Measurements from ENCODE around the gene KHDC3L.

The KHDC3L gene, protein sequence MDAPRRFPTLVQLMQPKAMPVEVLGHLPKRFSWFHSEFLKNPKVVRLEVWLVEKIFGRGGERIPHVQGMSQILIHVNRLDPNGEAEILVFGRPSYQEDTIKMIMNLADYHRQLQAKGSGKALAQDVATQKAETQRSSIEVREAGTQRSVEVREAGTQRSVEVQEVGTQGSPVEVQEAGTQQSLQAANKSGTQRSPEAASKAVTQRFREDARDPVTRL

GRCh38 chr6:73362358-73362757 is at the start of gene KHDC3L:
Gene KHDC3L, plus strand, starts transcription at chr6:73362658. Its CDS starts 72 bp downstream, at chr6:73362730.
- DNase-seq (ENCODE audit: low spot score): no peak

GRCh38 chr6:73314577-73315492 is 47.6 kb upstream of the KHDC3L start:
- no peak for DNase-seq (ENCODE audit: low spot score)

- no peak for DNase-seq (ENCODE audit: low spot score)
Measured at GRCh38 chr6:73323323-73323722, 39.1 kb upstream of the KHDC3L start.

DNA sequence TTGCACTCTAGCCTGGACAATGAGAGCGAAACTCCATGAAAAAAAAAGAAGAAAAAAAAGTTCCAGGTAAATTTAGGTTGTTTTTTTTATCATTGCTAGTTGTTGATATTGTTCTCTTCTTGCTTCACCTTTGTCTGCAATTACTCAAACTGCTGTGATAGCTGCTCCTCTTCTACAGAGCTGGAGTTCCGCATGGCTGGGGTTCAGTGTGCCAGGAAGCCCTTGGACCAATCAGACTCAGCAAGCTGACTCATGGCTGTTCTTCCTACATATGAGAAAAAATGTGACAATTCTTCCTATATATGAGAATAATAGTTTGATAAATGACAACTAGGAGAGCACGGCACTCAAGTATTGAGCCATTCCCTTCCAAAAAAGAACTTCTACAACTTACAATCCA is 36.8 kb upstream of the KHDC3L start:
- no peak for DNase-seq (ENCODE audit: low spot score)

GRCh38 chr6:73328790-73329189 is 33.7 kb upstream of the KHDC3L start:
- DNase-seq (ENCODE audit: low spot score): no peak

GRCh38 chr6:73329201-73329600 is 33.3 kb upstream of the KHDC3L start:
- DNase-seq (ENCODE audit: low spot score): no peak

- no peak for DNase-seq (ENCODE audit: low spot score)
Measured at GRCh38 chr6:73339340-73339739, 23.1 kb upstream of the KHDC3L start.

DNA sequence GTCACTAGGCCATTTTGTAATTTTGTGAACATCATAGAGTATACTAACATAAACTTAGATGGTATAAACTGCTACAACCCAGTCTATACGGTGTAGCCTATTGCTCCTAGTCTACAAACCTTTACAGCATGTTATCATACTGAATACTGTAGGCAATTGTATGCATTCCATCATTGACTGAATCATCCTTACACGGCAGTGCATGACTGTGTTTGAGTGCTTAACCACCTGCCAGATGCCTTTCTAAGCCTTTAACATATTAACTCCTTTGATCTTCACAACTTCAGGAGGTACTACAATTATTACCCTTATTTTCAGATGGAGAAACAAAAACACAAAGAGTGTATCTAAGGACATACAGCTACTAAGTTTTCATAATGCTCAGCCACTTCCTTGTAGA is 22.4 kb upstream of the KHDC3L start:
- DNase-seq (ENCODE audit: low spot score): no peak

- no peak for DNase-seq (ENCODE audit: low spot score)
Measured at GRCh38 chr6:73341335-73341734, 21.1 kb upstream of the KHDC3L start.

DNA sequence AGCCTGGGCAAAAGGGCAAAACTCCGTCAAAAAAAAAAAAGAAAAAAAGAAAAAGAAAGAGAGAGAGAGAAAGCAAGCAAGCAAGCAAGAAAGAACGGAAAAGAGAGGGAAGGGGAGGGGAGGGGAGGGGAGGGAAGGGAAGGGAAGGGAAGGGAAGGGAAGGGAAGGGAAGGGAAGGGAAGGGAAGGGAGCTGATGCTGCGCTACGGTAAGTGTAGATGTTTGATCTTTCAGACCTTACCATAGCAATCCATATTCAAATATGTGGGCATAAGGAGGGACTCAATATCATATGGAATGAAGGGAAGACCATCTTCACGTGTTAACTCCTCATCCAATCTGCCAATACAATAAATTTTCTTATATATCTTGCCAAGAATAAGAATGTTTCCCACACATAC is 20.3 kb upstream of the KHDC3L start:
- no peak for DNase-seq (ENCODE audit: low spot score)

- no peak for DNase-seq (ENCODE audit: low spot score)
Measured at GRCh38 chr6:73343164-73343563, 19.3 kb upstream of the KHDC3L start.

DNA sequence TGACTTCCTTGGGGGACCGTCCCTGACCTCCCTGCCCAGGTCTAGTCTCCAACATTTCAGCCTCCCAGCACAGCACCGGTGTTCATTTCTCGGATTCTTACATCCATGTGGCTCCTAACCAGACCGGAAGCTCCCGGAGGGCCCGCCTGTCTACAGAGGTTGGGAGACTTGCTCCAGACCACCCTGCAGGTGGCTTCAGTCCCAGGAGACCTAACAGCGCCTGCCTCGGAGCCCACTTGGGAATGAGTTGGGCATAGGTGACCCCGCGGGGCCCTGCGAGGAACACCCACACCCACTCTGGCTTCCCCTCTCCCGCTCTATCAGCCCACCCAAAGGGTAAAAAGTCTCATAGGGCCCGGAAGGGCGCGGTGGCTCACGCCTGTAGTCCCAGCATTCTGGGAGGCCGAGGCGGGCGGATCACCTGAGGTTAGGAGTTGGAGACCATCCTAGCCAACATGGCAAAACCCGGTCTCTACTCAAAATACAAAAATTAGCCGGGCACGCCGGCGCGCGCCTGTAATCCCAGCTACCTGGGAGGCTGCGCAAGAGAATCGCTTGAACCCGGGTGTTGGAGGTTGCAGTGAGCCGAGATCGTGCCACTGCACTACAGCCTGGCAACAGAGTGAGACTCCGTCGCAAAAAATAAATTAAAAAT is 13.8 kb upstream of the KHDC3L start:
- no peak for DNase-seq (ENCODE audit: low spot score)

- DNase-seq (ENCODE audit: low spot score): no peak
Measured at GRCh38 chr6:73349311-73349710, 13.1 kb upstream of the KHDC3L start.

DNA sequence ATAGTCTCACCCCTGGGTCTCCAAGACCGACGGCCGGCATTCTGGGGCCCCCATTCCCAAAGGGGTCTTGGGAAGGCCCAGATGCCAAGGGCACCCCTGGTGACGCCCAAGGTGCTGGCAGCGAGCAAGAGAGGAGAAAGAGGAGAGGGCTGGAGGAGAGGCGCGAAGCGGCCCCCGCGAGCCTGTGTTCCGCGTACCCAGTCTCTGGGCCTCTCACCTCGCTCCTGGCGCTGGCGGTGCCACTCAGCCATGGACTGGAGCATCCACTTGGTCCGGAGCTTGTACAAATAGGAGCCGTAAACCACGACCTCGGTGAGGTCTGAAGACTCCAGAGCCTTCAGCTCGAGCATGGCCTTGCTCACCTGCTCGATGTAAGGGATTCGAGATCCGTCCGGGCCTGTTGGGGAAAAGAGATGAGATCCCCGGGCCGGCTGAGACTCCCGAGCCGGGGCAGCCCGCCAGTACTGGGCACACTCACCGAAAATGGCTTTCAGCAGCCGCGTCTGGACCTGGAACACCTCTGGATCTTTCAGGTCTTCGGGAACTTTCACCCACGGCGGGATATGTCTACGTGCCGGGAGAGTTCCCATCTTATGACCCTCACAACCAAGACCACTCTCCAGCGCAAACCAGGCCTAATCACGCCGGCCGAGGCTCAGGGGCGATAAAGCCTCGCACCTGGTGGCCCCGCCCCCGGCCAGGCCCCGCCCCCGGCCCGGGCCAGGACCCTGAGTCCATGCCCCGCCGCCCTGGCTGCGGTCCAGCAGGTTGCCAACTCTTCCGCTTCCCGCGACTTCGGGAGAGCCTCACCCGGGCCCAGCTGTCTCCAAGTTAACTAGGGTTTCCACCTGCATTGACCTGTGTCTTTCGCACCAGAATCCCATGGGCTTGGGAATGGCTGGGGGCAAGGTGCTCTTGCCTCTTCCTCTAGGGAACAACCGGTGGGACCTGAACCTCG is 8.5 kb upstream of the KHDC3L start, which contains the start of gene DPPA5:
DPPA5 (minus strand) TSS at position 641 of the 958 bp plus-strand sequence; CDS start at position 590, 51 bp downstream.
- DNase-seq (ENCODE audit: low spot score): no peak

DNA sequence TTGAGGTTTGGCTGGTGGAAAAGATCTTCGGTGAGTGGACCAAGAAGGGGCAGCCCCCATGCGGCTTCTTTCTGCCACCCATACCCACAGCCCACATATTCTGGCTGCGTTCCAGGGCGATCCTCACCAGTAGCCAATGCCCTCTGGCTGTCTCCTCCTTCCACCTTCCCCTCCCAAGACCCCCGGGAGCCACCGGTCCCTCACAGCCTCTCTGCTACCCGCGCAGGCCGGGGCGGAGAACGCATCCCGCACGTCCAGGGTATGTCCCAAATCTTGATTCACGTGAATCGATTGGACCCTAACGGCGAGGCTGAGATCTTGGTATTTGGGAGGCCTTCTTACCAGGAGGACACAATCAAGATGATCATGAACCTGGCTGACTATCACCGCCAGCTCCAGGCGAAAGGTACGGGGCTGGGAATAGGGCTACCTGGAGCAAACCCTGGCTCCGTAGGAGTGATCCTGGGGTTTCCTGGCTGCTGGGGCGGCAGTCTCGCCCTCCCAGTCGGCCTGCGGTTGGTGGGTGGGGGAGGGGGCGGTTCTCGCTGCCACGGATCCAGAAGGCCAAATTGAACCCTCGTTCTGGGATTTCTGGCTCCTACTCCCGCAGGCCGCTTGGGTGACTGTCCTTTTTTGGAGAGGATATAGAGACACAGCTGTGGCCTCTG is 545 bp downstream of the KHDC3L start:
- DNase-seq (ENCODE audit: low spot score): no peak

DNA sequence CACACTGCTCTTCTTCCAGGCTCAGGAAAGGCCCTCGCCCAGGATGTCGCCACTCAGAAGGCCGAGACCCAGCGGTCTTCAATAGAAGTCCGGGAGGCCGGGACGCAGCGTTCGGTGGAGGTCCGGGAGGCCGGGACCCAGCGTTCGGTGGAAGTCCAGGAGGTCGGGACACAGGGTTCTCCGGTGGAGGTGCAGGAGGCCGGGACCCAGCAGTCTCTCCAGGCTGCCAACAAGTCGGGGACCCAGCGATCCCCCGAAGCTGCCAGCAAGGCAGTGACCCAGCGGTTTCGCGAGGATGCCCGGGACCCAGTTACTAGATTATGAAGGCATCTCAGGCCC is 1.0 kb downstream of the KHDC3L start:
- no peak for DNase-seq (ENCODE audit: low spot score)

GRCh38 chr6:73364121-73364520 is 1.7 kb downstream of the KHDC3L start:
- no peak for DNase-seq (ENCODE audit: low spot score)

DNA sequence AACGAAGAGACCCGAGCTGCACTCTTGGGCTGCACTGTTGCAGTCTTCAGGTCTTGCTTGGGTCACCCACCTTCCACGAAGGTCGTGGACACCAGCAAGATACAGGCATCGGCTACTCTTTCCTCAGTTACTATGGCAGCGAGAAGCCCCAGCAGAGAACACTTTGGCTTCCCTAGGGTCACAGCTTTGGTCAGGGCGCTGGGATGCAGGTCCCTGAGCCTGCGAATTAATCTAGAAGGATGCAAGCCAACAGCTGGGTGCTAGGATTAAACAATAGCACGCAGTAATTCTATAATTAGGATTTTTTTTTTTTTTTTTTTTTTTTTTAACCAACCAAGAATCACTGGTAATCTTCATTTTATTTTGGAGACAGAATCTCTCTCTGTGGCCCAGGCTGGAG is 2.1 kb downstream of the KHDC3L start:
- DNase-seq (ENCODE audit: low spot score): no peak

DNA sequence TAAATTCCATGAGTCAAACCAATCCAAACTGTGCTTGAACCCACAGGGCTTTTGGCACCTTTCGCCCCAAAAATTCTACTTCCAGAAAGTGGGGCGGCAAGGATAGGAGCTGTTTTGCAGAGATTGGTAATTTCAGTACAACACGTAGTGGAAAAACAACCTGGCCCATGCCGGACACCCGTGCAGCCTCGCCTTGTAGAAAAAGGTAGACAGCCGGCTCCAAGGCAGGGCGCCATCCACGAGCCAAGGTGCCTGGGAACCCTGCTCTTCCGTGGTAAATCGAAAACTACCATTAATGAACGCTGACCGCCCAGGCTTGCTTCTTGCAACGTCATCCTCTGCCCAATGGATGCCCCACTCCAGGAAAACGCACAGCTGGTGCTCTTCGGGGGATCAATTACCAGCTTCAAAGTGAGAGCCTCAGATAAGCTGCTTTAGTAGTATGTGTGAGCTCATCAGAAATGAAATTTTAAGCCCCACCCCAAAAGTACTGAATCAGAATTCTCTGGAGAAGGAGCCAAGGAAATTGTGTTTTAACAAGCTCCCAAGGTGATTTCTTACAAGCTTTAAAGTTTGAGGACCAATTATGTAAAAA is 5.4 kb downstream of the KHDC3L start:
- DNase-seq (ENCODE audit: low spot score): no peak

- DNase-seq (ENCODE audit: low spot score): no peak
Measured at GRCh38 chr6:73368675-73369074, 6.2 kb downstream of the KHDC3L start.

GRCh38 chr6:73369157-73369556 is 6.7 kb downstream of the KHDC3L start:
- DNase-seq (ENCODE audit: low spot score): no peak

All from COLO829 (cell line).